K562 (cell line): Measurements from ENCODE around the gene NASP. TPM values are rescaled to one million over a fixed set of nuclear protein-coding genes. Genes with fewer than 3 reads are reported as not detected.
A peak's percentile ranks its signal among the peaks of the same experiment; 100 is the strongest.

Experiments used
- AFF1 ChIP-seq, 2 experiments: fragments of 450-650 bp; IDR thresholded peaks; 2 replicates each; pipeline ENCODE4 v1.6.1; 2018; ENCODE audit warnings: mild to moderate bottlenecking in 2 of 2, low read depth in 1 of 2; ENCODE audit not compliant: partially characterized antibody in 2 of 2
- L3MBTL2 ChIP-seq: fragments of 450-650 bp; IDR thresholded peaks from 2 replicates; pipeline ENCODE4 v1.6.1; 2016; ENCODE audit warnings: mild to moderate bottlenecking, moderate library complexity
- polyA plus RNA-seq, 8 experiments: library from polyadenylated mRNA; depleted of rRNA in 4 of 8; stranded (reverse) in 5 of 8; unstranded in 3 of 8; fragments of >200 nt; fragmentation: Nextera tagmentation in 2 of 8; fragmentation: Illumina TruSeq in 1 of 8; extraction: Ambion mirVana in 2 of 8; extraction: Trizol in 1 of 8; gene quantifications; 2 replicates each; pipeline versions ENCODE4 v1.2.1 to v1.2.3, GENCODE V29; 2011 to 2014; ENCODE audit warnings: inconsistent platforms in 1 of 8, missing spikeins in 1 of 8
- total RNA-seq, 7 experiments: library from RNA; depleted of rRNA in 6 of 7; stranded (reverse); fragments of >200 nt in 6 of 7; fragmentation: Illumina TruSeq in 2 of 7; extraction: Trizol in 2 of 7; gene quantifications; 2 replicates each; pipeline versions ENCODE4 v1.2.1 to v1.2.3, GENCODE V29; 2011 to 2021; ENCODE audit warnings: low replicate concordance in 1 of 7
- TF ChIP-seq, protein P1 (sequence below), 2 experiments: fragments of 450-650 bp in 1 of 2; sonication (generic) in 1 of 2; formaldehyde crosslinking in 1 of 2; IDR thresholded peaks; 2 replicates each; pipeline versions ENCODE4 v1.7.1 to v1.9.0; 2016 to 2022; ENCODE audit warnings: inconsistent platforms in 1 of 2, mild to moderate bottlenecking in 1 of 2, missing genetic modification reagents in 1 of 2

NASP gene
- total and polyA plus RNA-seq, 9 of the 15 experiments (the other 6 are each of a cell fraction or from before 2014, with no cell fraction given), result 199 to 578 (median 419) TPM

- TF ChIP-seq, protein P1, sequence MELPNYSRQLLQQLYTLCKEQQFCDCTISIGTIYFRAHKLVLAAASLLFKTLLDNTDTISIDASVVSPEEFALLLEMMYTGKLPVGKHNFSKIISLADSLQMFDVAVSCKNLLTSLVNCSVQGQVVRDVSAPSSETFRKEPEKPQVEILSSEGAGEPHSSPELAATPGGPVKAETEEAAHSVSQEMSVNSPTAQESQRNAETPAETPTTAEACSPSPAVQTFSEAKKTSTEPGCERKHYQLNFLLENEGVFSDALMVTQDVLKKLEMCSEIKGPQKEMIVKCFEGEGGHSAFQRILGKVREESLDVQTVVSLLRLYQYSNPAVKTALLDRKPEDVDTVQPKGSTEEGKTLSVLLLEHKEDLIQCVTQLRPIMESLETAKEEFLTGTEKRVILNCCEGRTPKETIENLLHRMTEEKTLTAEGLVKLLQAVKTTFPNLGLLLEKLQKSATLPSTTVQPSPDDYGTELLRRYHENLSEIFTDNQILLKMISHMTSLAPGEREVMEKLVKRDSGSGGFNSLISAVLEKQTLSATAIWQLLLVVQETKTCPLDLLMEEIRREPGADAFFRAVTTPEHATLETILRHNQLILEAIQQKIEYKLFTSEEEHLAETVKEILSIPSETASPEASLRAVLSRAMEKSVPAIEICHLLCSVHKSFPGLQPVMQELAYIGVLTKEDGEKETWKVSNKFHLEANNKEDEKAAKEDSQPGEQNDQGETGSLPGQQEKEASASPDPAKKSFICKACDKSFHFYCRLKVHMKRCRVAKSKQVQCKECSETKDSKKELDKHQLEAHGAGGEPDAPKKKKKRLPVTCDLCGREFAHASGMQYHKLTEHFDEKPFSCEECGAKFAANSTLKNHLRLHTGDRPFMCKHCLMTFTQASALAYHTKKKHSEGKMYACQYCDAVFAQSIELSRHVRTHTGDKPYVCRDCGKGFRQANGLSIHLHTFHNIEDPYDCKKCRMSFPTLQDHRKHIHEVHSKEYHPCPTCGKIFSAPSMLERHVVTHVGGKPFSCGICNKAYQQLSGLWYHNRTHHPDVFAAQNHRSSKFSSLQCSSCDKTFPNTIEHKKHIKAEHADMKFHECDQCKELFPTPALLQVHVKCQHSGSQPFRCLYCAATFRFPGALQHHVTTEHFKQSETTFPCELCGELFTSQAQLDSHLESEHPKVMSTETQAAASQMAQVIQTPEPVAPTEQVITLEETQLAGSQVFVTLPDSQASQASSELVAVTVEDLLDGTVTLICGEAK (IDR thresholded peaks at IDR 0.05), result 0 out of 2 replicates have a peak, but pooled peaks have one; percentile 16
- TF ChIP-seq, protein P1 (CRISPR knock-in tag; IDR thresholded peaks at IDR 0.05), result no peak
- TF ChIP-seq AFF1 (IDR thresholded peaks at IDR 0.05; ENCODE audit: low read depth in 1 of 2, partially characterized antibody in 2 of 2), result peak in 1 of 2 experiments; percentile 28
- TF ChIP-seq L3MBTL2, result peak; percentile 64
These were observed 9.7 kb upstream of the NASP start (continued) for GRCh38 chr1:45574105-45574626.
